Measurements from ENCODE around the gene RYR3.

Gene RYR3

DNA sequence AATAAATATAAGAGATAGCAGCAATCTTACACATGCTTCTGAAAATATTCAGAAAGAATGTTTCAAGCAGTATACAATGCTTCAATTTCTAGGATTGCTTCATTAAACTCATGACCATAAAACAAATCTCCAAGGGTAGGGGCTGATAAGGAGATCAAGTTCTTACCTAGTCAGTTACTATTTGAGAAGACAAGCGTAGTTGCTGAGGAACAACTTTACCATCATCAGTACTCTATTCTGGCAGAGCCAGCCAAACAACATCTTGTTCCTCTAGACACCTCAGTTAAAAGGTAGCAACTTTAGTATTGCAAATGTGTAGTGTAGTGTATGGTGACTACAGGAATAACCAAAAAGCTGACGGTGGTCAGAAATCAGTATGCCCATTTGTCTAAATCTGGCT is 572.2 kb downstream of the RYR3 start:
- no peak for DNase-seq (ENCODE audit: low read depth)

- no peak for DNase-seq (ENCODE audit: low read depth)
Measured at GRCh38 chr15:33888176-33888575, 577.4 kb downstream of the RYR3 start.

DNA sequence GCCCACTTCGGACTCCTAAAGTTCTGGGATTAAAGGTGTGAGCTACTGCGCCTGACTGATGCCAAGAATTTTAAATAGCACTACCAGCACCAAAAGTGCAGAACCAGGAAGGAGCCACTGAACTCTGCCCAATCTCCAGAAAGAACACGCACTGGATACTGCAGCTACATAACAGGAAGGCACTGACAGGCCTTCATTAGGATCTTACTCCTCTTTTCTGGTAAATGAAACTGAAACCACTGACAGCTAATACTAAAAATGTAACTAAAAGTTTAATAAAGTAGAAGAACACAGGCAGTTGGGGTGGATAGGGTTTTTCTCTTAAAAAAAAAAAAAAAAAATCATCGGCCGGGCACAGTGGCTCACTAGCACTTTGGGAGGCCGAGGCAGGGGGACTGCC is 583.4 kb downstream of the RYR3 start:
- DNase-seq (ENCODE audit: low read depth), result no peak

GRCh38 chr15:33902043-33902442 is 591.3 kb downstream of the RYR3 start:
- DNase-seq (ENCODE audit: low read depth), result no peak

- DNase-seq (ENCODE audit: low read depth), result no peak
Measured at GRCh38 chr15:33903661-33904060, 592.9 kb downstream of the RYR3 start.

DNA sequence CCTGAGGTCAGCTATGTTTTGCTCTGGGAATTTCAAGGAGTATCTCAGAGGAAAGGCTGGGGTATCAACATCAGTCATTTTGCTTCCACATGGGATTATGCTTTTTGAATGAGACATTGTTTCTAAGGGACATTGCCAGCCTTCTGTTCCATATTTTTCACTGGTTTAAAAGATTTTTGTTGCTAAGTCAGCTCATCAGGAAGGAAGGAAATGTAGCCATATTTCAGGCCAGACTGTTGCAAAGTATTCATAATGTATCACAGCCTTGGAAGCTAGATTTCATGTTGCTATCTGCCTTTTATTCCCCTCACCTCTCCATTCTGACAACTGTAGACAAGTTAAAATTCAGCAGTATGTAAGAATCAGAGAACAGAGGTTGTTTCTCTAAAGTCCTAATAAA is 596.6 kb downstream of the RYR3 start:
- DNase-seq (ENCODE audit: low read depth), result no peak

- peak; percentile 30 for DNase-seq (ENCODE audit: low read depth)
Measured at GRCh38 chr15:33908406-33908805, 597.6 kb downstream of the RYR3 start.

GRCh38 chr15:33910741-33911140 is 600.0 kb downstream of the RYR3 start:
- peak; percentile 73 for DNase-seq (ENCODE audit: low read depth)

GRCh38 chr15:33912326-33912725 is 601.6 kb downstream of the RYR3 start:
- no peak for DNase-seq (ENCODE audit: low read depth)

- DNase-seq (ENCODE audit: low read depth), result peak; percentile 17
Measured at GRCh38 chr15:33913459-33913858, 602.7 kb downstream of the RYR3 start.
